VCaP (cell line): ENCODE measurements around the gene FRA10AC1.
"Not testable (repeated sequence)": the region's sequence is repeated elsewhere in the genome, so short reads cannot be mapped to it uniquely, and the experiment has no call there.

Experiments used
- H3K27ac ChIP-seq: fragments of 450-650 bp; 2 replicates; pipeline ENCODE4 v1.5.1; 2017
- CTCF ChIP-seq: fragments of 450-650 bp; conservative IDR thresholded peaks from 2 replicates; pipeline ENCODE4 v1.5.1; 2017; ENCODE audit warnings: mild to moderate bottlenecking, moderate library complexity

FRA10AC1 gene

GRCh38 chr10:93703841-93704240 is 1.4 kb upstream of the FRA10AC1 start:
- TF ChIP-seq CTCF: no peak
- peak overlapping the region; percentile 96 for H3K27ac ChIP-seq

GRCh38 chr10:93703066-93703465 is 674 bp upstream of the FRA10AC1 start:
- no peak for TF ChIP-seq CTCF
- peak overlapping the region; percentile 96 for H3K27ac ChIP-seq

- TF ChIP-seq CTCF: no peak
- H3K27ac ChIP-seq: peak overlapping the region; percentile 96
These were observed 554 bp downstream of the FRA10AC1 start for GRCh38 chr10:93701866-93702209.

GRCh38 chr10:93697207-93697606 is 5.2 kb downstream of the FRA10AC1 start:
- no peak; the same call in 1 of the 2 replicates for TF ChIP-seq CTCF
- no peak overlapping the region for H3K27ac ChIP-seq

GRCh38 chr10:93696582-93696981 is 5.8 kb downstream of the FRA10AC1 start:
- H3K27ac ChIP-seq: not testable (repeated sequence)

GRCh38 chr10:93695740-93696139 is 6.7 kb downstream of the FRA10AC1 start:
- TF ChIP-seq CTCF: no peak
- H3K27ac ChIP-seq: no peak overlapping the region; the same call in 1 of the 2 replicates

- no peak overlapping the region for H3K27ac ChIP-seq
- TF ChIP-seq CTCF: no peak
These were observed 14.7 kb downstream of the FRA10AC1 start for GRCh38 chr10:93687737-93688136.

GRCh38 chr10:93680412-93681047 is 21.9 kb downstream of the FRA10AC1 start:
- no peak overlapping the region for H3K27ac ChIP-seq
- TF ChIP-seq CTCF: peak; percentile 74
